Uterus (tissue), 2 donors: Measurements from ENCODE around the gene NSD2.

Experiments
- POLR2A ChIP-seq, 2 donors: fragments of 450-650 bp; IDR thresholded peaks; one replicate each; pipeline ENCODE4 v1.6.1; 2016; ENCODE audit warnings: antibody characterized with exemption in 2 of 2, mild to moderate bottlenecking in 1 of 2, moderate library complexity in 1 of 2
- TF ChIP-seq, protein P1 (sequence below), 4 experiments: fragments of 200-600 bp in 2 of 4; fragments of 450-650 bp in 2 of 4; sonication (generic) in 2 of 4; IDR thresholded peaks; one replicate each; pipeline ENCODE4 v1.5.1; 2016 to 2019; ENCODE audit warnings: antibody characterized with exemption in 4 of 4, mild to moderate bottlenecking in 2 of 4, moderate library complexity in 1 of 4

DNA sequence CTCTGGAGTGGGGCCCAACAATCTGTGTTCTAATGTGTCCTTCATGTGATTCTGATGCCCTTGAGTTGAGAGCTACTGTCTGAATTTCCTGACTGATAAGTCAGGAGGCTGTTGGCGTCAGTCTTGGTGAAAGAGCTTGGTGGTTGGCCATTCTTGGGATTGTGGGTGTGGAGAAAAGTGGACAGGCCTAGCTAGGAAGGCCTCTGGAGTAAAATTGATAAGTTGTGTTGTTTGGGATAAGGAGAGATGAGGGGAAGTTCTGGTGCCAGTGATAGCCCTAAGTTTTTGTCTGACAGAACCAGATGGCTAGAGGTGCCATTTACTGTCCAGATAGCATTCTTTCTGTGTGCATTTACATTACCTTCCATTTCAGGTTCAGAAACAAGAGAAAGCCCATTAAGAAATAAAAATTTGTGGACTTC lies 11.7 kb downstream of the NSD2 start:
- TF ChIP-seq, protein P1, sequence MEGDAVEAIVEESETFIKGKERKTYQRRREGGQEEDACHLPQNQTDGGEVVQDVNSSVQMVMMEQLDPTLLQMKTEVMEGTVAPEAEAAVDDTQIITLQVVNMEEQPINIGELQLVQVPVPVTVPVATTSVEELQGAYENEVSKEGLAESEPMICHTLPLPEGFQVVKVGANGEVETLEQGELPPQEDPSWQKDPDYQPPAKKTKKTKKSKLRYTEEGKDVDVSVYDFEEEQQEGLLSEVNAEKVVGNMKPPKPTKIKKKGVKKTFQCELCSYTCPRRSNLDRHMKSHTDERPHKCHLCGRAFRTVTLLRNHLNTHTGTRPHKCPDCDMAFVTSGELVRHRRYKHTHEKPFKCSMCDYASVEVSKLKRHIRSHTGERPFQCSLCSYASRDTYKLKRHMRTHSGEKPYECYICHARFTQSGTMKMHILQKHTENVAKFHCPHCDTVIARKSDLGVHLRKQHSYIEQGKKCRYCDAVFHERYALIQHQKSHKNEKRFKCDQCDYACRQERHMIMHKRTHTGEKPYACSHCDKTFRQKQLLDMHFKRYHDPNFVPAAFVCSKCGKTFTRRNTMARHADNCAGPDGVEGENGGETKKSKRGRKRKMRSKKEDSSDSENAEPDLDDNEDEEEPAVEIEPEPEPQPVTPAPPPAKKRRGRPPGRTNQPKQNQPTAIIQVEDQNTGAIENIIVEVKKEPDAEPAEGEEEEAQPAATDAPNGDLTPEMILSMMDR (IDR thresholded peaks at IDR 0.05): no peak
- no peak for TF ChIP-seq POLR2A (IDR thresholded peaks at IDR 0.05)
